Measurements from ENCODE around the gene SPOCD1.

- no peak for TF ChIP-seq CTCF (IDR thresholded peaks at IDR 0.05)
- TF ChIP-seq POLR2A (IDR thresholded peaks at IDR 0.05; ENCODE audit: low read length) = no peak
- no peak for TF ChIP-seq ESRRA (IDR thresholded peaks at IDR 0.05; ENCODE audit: borderline replicate concordance, low read length)
- TF ChIP-seq JUN (IDR thresholded peaks at IDR 0.05) = no peak
- no peak for TF ChIP-seq ELK1 (IDR thresholded peaks at IDR 0.05; ENCODE audit: low read depth, low read length)
- no peak for TF ChIP-seq NR3C1 (IDR thresholded peaks at IDR 0.05)
- no peak for TF ChIP-seq MAFK (IDR thresholded peaks at IDR 0.05; ENCODE audit: partially characterized antibody)
- TF ChIP-seq MAZ (IDR thresholded peaks at IDR 0.05; ENCODE audit: borderline replicate concordance, low read depth, low read length) = no peak
- TF ChIP-seq CBX8 (IDR thresholded peaks at IDR 0.05) = no peak
- no peak for TF ChIP-seq REST (IDR thresholded peaks at IDR 0.05)
- no peak for TF ChIP-seq RCOR1 (IDR thresholded peaks at IDR 0.05; ENCODE audit: low read depth, low read length)
- no peak for TF ChIP-seq CBX2 (IDR thresholded peaks at IDR 0.05; ENCODE audit: borderline replicate concordance, low read depth)
- no peak for TF ChIP-seq RAD21 (conservative IDR thresholded peaks at IDR 0.05 in 1 of 2, IDR thresholded peaks at IDR 0.05 in 1 of 2)
Measured at GRCh38 chr1:31790140-31790539, 25.7 kb downstream of the SPOCD1 start.
